Activated CD4-positive, alpha-beta T cell treated with anti-CD3 and anti-CD28 coated beads, Interleukin-2, amount 50 U/mL, for 48 hours (primary cell): ENCODE measurements around the gene GEMIN8.

Source experiments
- DNase-seq, 2 experiments: peaks; one replicate each; pipeline ENCODE4 v3.0.0-alpha.2; 2020

GEMIN8 gene

DNA sequence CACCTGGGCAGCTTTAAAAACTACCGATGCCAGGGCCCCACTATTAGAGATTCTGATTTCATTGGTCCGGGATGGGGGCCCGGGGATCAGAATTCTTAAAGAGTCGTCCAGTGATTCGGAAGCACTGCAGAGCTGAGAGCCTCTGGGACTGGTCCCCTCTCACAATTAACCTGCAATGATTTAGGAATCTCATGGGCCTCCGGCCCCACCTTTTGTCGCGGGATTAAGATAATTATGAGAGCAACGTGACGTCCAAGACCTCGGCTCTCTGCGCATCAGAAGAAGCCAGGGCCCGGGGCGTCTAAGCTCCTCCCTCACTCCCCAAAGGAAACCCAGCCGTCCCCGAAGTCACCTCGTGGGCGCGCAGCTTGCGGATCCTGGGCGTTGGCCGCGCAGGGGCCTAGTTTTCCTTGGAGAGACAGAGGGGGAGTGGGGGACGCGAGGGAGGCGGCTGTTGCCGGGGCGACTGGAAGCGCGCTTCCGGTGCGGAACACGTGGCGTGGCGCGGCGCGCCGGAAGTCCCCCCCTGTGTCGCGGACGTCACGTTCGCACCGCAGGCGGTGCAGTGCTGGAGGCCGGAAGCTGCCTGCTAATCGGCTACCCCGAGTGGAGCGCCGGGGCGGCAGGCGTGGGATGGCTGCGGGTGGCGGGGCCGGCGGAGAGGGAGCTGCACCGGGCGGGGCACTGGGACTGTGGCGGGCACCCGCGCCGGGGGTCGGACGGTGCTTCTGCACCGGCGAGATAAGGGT is at the start of gene GEMIN8:
Gene GEMIN8 (minus strand): TSS at position 468 of the 749 bp plus-strand sequence. CDS start 8,414 bp downstream, outside the sequence.
- DNase-seq = peak; percentile 78 to 83

DNA sequence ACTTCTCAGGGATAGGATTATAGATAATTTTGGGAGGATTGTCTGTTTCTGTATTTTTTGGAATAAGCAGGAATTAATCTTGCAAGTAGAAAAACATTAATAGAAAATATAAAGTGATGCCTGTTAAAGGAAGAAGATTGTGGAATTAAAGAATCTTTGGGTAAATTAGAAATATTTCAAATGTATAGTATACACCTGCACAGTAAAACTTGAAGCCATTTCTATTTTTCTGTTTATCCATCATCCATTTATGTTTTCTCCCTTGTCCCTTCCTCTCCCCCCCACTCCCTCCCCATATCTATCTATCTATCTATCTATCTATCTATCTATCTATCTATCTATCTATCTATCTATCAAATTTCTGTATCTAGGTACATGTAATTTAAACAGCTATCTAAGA is 46.9 kb upstream of the GEMIN8 start:
- no peak for DNase-seq

DNA sequence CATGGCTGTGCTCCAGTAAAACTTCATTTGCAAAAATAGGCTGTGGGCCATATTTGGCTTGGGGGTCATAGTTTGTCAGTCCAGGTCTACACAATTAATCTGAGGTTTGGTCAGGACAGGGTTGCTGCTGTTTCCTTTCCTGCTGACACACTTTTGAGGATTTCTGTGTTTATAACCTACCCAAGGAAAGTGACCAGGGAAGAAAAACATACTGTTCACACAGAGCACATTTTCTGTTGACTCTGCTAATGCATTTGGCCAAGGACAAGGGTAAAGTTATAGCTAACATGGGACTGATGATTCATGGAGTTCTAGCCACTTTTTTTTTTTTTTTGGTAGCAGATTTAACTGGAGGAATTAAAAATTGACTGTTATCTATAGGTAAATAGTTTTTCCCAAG is 43.9 kb upstream of the GEMIN8 start:
- DNase-seq = no peak

- no peak for DNase-seq
These were observed 43.4 kb upstream of the GEMIN8 start for GRCh38 chrX:14073071-14073470.

DNA sequence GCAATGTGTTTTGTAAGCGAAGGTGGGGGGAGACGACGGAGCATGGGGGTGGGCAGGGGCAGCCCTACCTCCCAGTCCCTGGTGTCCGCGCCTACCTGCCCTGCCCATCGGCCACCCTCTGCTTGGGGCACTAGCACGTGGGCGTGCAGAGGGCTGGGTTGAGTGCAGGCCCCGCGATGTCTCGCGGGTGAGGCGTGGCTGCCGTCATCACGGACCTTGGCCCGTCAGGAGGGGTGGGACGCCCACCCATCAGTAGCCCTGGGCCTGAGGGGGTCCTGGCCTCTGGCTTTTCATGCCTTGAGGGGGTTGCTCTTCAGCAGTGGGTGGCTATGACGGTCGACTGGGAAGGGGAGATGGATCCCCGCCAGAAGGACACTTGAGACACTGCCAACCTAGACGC is 36.1 kb upstream of the GEMIN8 start:
- DNase-seq = no peak

GRCh38 chrX:14064626-14065432 is 35.1 kb upstream of the GEMIN8 start:
- no peak for DNase-seq

- DNase-seq = no peak
These were observed 32.8 kb upstream of the GEMIN8 start for GRCh38 chrX:14062524-14062923.

GRCh38 chrX:14056206-14056605 is 26.5 kb upstream of the GEMIN8 start:
- DNase-seq = no peak

DNA sequence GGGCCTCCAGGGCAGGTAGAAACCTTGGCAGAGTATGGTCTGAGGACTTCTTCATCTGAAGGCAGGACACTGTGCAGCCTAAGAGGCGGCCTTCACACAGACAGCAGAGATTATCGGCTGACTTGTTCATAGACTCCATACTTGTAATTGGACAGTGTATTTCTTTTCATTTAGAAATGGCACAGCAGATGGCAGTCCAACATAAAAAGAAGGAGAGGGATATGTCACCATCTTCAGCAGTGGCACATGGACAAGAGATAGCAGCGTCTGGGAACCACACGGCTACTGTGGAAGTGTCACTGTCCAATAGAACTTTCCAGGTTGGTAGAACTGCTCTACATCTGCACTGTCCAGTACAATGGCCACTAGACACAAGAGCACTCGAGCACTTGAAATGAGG is 21.7 kb upstream of the GEMIN8 start:
- no peak for DNase-seq

GRCh38 chrX:14050709-14051108 is 21.0 kb upstream of the GEMIN8 start:
- DNase-seq = no peak

DNA sequence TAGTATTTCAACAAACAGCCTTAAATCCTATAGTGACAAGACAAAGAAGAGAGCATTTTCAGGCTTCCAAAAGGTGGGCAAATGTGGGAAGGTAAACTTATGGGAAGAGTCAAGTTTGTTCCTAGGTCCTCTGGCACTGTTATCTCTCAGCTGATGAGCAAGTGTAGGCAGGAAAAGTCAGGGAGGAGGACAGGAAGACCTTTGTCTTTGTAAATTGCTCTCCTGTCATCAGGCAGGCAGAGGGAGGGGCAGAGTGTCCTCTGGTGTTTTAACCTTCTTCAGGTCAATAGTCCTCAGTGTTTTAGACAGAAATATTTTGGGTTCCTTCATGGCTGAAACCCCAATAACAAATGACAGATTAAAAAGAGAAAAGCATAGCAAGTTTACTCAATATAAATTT is 13.5 kb upstream of the GEMIN8 start:
- DNase-seq = no peak

- peak; percentile 45 to 53 for DNase-seq
These were observed 9.7 kb upstream of the GEMIN8 start for GRCh38 chrX:14039344-14039743.

DNA sequence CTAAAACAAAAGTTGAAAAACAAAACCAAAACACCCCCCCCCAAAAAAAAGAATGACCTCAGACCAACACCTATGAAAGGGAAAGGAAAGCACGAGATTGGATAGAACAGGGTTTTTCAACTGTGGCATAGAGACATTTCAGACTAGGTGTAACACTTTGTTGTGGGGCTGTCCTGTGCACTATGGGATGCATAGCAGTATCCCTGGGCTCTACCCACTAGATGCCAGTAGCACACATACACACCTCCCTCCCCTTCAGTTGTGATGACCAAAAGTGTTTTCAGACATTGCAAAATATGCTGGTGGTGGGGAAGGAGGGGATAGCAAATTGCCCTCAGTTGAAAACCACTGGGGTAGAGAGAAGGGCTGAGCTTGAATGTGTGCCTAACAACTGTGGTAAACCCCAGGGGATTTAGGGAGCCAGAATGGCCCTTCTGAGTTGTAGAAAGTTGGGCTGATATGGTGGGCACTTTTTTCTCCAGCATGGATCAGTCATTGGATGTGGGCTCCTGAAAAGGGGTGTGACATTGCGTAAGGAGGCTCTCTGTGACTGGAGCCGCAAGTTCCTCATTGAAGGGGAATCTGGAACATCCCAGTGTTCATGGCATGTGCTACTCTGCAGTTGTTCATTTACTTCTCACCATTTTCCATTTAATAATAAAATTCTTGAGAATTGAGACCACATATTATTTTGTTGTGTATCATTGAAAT is 8.8 kb upstream of the GEMIN8 start:
- DNase-seq = no peak

GRCh38 chrX:14032406-14032805 is 2.7 kb upstream of the GEMIN8 start:
- DNase-seq = peak; percentile 37 to 50

DNA sequence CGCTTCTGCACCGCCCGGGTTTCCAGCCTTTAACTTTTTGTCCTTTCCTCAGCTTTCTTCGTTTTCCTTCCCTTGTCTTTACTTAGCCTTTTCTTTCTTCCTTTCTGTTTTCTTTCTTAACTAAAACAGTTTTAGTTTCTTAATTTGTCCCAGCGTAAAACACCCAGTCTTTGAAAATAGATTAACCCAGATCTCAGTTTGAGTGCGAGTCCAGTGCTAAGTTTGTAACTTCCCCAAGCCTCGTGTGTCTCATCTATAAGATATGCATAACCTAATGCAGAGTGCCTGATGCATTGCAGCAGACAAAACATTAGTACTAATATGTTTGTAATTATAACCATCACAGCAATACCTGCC is 460 bp upstream of the GEMIN8 start:
- DNase-seq = no peak

DNA sequence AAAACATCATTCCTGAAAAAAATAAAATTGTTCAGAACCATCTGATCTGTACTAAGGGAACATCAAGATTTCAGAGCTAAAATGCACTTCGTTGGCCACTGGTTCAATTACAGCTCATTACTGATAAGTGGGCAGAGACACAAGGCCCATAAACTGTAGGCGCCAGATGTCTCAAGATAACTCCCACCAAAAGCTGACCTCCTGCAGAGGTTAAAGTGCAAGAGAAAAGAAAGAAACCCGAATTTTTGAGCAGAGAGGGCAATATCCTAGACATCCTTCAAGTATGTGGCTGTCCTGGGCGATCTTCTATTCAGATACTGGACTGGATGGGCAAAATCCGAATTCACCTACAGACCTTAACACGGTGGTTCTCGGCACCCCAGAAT is 660 bp downstream of the GEMIN8 start:
- no peak for DNase-seq

DNA sequence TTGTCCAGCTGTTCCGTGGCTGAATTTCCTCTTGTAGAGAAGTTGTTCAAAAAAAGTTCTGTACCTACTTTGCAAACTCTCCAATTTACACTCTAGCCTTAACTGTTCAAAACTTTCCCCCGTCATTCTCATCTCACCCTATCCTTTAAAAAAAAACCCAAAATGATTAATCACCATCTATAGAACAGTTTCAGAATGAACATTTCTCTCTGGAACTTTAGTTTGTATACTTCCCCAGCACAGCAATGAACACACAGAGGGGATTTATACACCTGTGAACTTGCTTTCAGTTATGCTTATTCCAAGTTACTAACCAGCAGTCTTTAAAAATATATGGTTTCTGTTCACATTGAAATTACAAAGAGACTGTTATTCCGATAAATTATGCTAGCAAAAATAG is 1.2 kb downstream of the GEMIN8 start:
- DNase-seq = no peak

- no peak for DNase-seq
These were observed 2.1 kb downstream of the GEMIN8 start for GRCh38 chrX:14027511-14028019.

DNA sequence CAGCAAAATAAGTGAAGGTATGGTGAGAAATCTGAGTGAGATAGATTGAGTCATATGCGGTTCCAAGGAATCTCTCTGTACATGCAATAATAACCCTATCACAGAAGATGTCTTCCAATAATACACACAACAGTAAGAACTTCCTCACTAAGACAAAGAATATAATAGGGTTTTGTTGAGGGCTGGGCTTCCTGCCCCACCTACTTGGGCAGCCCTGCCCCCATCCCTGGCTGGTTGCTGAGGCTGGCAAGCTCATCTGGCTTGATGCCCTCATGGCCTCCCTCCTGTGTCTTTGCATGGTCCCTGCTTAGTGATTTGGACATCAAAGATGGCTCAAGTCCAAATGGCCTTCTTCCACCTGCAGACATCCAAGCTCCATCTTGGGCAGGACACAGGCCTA is 2.7 kb downstream of the GEMIN8 start:
- peak in 1 of 2 experiments; percentile 16 for DNase-seq

DNA sequence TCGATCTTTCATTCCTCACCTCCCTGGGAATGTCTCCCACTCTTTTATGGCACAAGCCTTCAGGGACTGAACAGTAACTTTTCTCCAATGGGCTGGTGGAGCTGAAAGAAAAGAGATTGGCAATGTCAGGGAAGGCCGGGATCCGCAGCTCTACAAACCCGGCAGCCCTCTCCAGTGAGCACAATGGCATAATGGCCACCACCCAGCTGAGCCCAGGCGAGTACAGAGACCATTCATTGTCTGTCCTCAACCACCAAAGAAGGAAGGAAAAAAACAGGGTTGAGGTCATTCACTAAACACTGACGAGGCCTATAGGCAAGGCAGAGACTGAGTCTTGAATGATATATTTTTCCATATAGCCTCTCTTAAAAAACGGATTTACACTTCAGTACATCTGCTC is 3.6 kb downstream of the GEMIN8 start:
- no peak for DNase-seq

DNA sequence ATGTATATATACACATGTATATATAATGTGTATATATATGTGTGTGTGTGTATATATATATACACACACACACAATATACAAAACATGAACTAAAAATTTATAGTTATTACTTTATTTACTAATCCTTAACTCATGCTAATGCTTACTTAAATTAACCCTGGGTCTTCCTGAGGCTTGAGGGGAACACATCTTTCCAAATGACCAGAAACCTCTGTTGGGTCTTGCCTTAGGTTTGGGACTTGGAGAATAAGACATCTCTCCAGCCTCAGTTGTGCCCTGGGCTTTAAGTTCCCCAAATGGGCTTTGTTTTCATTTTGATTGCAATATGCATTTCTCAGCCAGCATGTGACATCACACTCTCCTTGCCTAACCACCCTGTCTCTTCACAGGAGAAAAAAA is 7.7 kb downstream of the GEMIN8 start:
- no peak for DNase-seq

GRCh38 chrX:14017399-14017798 is 12.3 kb downstream of the GEMIN8 start:
- no peak for DNase-seq

- no peak for DNase-seq
These were observed 13.8 kb downstream of the GEMIN8 start for GRCh38 chrX:14015941-14016340.

GRCh38 chrX:14015294-14015693 is 14.4 kb downstream of the GEMIN8 start:
- DNase-seq = no peak
